ENCODE measurements around the gene SEC14L1. TPM values are rescaled to one million over a fixed set of nuclear protein-coding genes. Genes with fewer than 3 reads are reported as not detected.

SEC14L1 gene
- total RNA-seq, 1 experiment from 2014 or later: 58.6 TPM

- Histone ChIP-seq H3K9ac (ENCODE audit: extremely low read depth, insufficient read length, low read length) (no peak overlapping the region), H2BK120ac (ENCODE audit: low read depth, low read length, poor library complexity, severe bottlenecking) (no peak overlapping the region), H3K23ac (ENCODE audit: insufficient read length, low read depth, low read length) (no peak overlapping the region), H3K27ac (ENCODE audit: insufficient read length, low read depth, low read length) (no peak overlapping the region), H3K56ac (ENCODE audit: insufficient read length, low read depth, low read length) (no peak overlapping the region), H2BK20ac (ENCODE audit: low read depth, low read length, poor library complexity, severe bottlenecking) (no peak overlapping the region), H3K18ac (ENCODE audit: insufficient read length, low read depth, low read length) (no peak overlapping the region), H3K4ac (ENCODE audit: low read depth, low read length) (no peak overlapping the region), H2AK5ac (ENCODE audit: insufficient read length, low read length) (no peak overlapping the region), H3K4me1 (ENCODE audit: insufficient read depth, low read length) (peaks cover 9% of the 10 kb centered on the region), H2BK15ac (ENCODE audit: low read depth, low read length) (no peak overlapping the region), H2BK5ac (ENCODE audit: insufficient read length, low read length) (no peak overlapping the region), H3K9me3 (ENCODE audit: control insufficient read depth, low read depth, low read length) (no peaks in the 10 kb centered on the region), H3K79me2 (ENCODE audit: insufficient read depth, low read length) (peaks cover 2% of the 10 kb centered on the region; the same call in 1 of the 2 replicates), H2AFZ (ENCODE audit: low read length) (no peak overlapping the region), H3K79me1 (ENCODE audit: insufficient read depth, low read depth, low read length, poor library complexity, severe bottlenecking) (no peaks in the 10 kb centered on the region), H4K5ac (ENCODE audit: insufficient read length, low read depth, low read length) (no peak overlapping the region), H3T11ph (ENCODE audit: low read length) (no peak overlapping the region), H3K27me3 (ENCODE audit: insufficient read depth, low read length) (no peaks in the 10 kb centered on the region), H4K91ac (ENCODE audit: insufficient read length, low read depth, low read length) (no peak overlapping the region), H2BK12ac (ENCODE audit: insufficient read length, low read depth, low read length) (no peak overlapping the region), H4K8ac (replicated peaks; ENCODE audit: insufficient read length, low read depth, low read length) (no peak overlapping the region), H3K4me2 (ENCODE audit: insufficient read depth, insufficient read length, low read length) (no peak overlapping the region), H3K23me2 (ENCODE audit: insufficient read length, low read depth, low read length, poor library complexity, severe bottlenecking) (no peaks in the 10 kb centered on the region), H3K14ac (ENCODE audit: insufficient read depth, low read length) (no peak overlapping the region), H4K20me1 (ENCODE audit: control insufficient read depth, insufficient read depth, insufficient read length) (no peaks in the 10 kb centered on the region)
- no peak for TF ChIP-seq CTCF (conservative IDR thresholded peaks at IDR 0.05)
- no peak for DNase-seq
- Mint-ChIP-seq H3K4me3 (no peak overlapping the region; a peak in 1 of 5 replicates), H3K27me3 (ENCODE audit: low read depth) (no peaks in the 10 kb centered on the region), H3K4me1 (peaks cover 46% of the 10 kb centered on the region in 2 experiments), H3K27ac (no peak overlapping the region; a peak in 1 of 7 replicates), H3K36me3 (ENCODE audit: insufficient read depth in 1 of 3, low read depth in 3 of 3) (peaks cover 5 to 8% (median 8%) of the 10 kb centered on the region in 3 experiments; a peak in 6 of 7 replicates), H3K9me3 (peaks cover 5 to 7% of the 10 kb centered on the region in 2 experiments; a peak in 4 of 5 replicates)
- WGBS (ENCODE audit: extremely low coverage, insufficient read length, low lambda C conversion rate): no CpG with 5 or more reads among the region's 17 CpGs
These were observed 21.2 kb downstream of the SEC14L1 start for GRCh38 chr17:77161953-77162352.
